ENCODE results near the gene GRM8.

GRCh38 chr7:127154101-127154500, 98.6 kb downstream of the GRM8 start:
- TF ChIP-seq CTCF (IDR thresholded peaks at IDR 0.05), result no peak
- no peak for TF ChIP-seq KDM5A (IDR thresholded peaks at IDR 0.05)
- TF ChIP-seq SMC3 (IDR thresholded peaks at IDR 0.05), result no peak
- TF ChIP-seq POLR2A (IDR thresholded peaks at IDR 0.05; ENCODE audit: low read length), result no peak
- TF ChIP-seq HOXA7 (CRISPR knock-in tag; IDR thresholded peaks at IDR 0.05), result no peak
- TF ChIP-seq EHF (CRISPR knock-in tag; IDR thresholded peaks at IDR 0.05), result no peak
- TF ChIP-seq REST (IDR thresholded peaks at IDR 0.05), result no peak
- TF ChIP-seq ZFP36 (IDR thresholded peaks at IDR 0.05; ENCODE audit: borderline replicate concordance, partially characterized antibody), result no peak
